NCI-H2171 (cell line): Measurements from ENCODE around the gene UPK3A.

Experiments
- DNase-seq: peaks from one replicate; lab custom pipeline; 2025; lab: John Stamatoyannopoulos, UW

UPK3A gene

GRCh38 chr22:45329530-45329936 is 44.8 kb downstream of the UPK3A start:
- peak; percentile 92 for DNase-seq

GRCh38 chr22:45330548-45330947 is 45.8 kb downstream of the UPK3A start:
- DNase-seq = no peak

DNA sequence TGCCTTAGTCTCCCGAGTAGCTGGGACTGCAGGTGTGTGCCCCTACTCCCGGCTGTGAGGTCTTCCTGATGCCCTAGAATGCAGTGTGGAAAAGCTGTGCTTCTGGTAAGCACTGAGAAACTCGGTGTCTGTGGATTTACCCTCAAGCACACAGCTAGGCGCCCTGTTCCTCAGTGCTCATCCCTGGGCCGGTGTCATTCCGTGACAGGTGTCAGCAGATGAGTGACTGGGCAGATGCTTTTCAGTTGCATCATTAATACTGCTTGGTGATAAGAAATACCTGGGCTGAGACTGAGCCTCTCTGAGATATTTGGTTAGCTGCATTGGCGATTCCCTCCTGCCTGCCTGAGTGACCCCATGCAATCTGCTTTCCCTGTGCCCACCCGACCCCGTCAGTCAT is 46.7 kb downstream of the UPK3A start:
- DNase-seq = no peak

GRCh38 chr22:45332001-45332400 is 47.3 kb downstream of the UPK3A start:
- DNase-seq = no peak

- no peak for DNase-seq
Measured at GRCh38 chr22:45334068-45334467, 49.3 kb downstream of the UPK3A start.

DNA sequence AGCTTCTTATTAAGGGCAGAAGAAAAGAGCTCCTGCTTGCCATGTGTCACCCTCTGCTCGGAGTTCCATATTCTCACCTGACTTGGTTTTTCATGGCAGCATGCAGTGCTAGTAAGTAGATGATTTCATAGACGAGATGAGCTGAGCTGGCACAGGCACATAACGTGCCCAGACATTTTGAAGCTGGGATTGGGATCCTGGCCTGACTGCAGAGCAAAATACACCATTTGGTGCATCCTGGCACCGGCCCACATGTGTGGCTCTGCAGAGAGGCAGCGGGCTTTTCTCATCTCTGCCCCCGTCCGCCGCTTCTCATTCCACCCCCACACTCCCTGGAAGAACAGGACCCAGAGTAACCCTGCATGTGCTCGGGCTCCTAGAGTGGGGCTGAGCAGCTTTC is 49.8 kb downstream of the UPK3A start:
- DNase-seq = peak; percentile 11

DNA sequence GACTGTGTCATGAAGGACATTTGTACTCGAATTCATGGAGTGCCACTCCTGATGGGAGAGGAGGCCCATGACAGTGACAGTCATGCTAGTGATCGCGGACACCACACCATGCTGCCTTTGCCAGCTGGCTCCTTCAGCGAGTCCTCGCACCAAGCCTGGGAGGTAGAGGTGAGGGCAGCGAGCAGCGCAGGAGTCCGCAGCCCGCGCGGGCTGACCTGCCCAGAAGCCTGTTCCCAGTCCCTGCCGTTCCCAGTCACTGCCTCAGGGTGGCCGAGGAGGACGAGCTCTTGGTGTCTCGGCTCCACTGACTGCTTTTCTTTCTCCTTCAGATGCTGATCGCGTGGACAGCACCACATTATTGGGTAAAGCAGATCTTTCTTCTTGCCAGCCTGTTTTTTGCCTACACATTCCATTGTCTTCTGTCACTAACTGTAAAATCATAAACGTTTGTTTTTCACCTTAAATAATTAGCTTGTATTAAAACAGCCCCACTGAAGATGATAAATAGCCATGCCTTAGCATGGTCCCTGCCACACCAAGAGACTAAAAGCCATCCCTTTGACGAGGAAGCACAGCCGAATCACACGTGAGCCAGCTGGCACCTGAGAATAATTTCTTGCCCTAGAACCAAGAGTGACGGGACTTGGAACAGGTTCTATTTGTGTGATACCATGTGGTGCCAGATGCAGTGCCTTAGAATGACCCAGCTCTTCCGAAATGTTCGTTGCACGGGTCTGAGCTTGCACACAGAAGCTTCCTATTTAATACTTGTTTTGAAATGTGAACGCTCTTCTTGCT is 50.5 kb downstream of the UPK3A start:
- no peak for DNase-seq

- no peak for DNase-seq
Measured at GRCh38 chr22:45335854-45336522, 51.2 kb downstream of the UPK3A start.

GRCh38 chr22:45336971-45337431 is 52.3 kb downstream of the UPK3A start:
- DNase-seq = no peak

DNA sequence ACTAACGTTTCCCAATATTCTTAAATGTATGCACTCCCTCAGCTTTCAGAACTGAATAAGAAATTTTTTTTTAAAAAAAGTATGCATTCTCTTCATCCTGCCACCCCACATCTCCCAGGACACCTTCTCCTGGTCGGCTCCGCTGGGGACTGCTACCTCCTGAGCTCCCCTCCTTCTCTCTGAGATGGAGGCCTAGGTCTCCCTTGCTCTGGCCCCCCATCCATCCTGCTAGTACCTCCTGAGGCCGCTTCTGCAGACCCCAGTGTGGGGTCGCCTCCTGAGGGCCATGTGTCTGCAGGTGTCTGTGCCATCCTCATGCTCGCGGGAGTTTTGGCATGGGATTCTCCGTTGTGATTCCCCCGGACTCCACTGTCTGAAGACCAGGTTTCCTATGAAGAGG is 52.8 kb downstream of the UPK3A start:
- no peak for DNase-seq

GRCh38 chr22:45338795-45339194 is 54.0 kb downstream of the UPK3A start:
- no peak for DNase-seq

DNA sequence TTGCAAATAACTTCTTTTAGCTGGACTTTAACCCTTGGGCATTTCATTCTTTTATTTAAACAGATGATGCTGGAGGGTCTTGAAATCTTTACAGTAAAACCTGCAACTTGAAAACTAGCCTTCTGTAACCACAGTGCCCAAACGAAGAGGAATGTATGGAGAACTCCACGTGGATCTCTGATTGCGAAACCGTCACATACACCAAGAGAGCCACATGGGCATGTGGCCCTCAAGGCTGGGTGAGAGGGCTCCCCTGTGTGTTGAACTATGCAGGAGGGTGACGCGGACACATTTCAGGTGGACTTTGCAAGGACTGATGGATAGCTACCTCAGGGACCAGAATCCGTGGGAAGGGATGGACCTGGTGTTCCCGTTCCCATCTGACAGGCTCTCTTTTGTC is 55.6 kb downstream of the UPK3A start:
- no peak for DNase-seq

- no peak for DNase-seq
Measured at GRCh38 chr22:45341498-45341897, 56.7 kb downstream of the UPK3A start.

GRCh38 chr22:45343143-45343542 is 58.4 kb downstream of the UPK3A start:
- no peak for DNase-seq

DNA sequence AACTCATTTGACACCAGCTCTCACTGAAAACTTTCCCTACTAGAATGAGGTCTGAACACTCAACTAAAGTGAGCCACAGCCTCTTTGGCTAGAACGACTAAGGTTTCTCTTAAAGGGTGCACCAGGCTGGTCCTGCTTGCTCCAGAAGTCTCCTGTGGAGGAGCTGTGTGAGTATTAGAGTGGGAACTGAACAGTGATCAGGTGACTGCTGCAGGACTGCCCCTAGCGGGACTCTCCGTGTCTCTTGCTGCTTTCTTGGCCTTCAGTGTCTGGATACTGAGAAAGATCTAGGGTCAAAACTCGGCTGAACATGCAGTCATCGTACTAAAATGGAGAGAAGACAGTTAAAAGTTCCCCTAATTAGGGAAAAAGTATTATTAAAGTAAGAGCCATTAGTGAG is 59.6 kb downstream of the UPK3A start:
- DNase-seq = no peak
